Measurements from ENCODE around the gene KCTD17. TPM values are rescaled to one million over a fixed set of nuclear protein-coding genes. Genes with fewer than 3 reads are reported as not detected.

KCTD17 gene
- polyA plus RNA-seq, 2 of the 4 experiments (the other 2 are of a cell fraction), result 18.7 to 37.1 TPM

DNA sequence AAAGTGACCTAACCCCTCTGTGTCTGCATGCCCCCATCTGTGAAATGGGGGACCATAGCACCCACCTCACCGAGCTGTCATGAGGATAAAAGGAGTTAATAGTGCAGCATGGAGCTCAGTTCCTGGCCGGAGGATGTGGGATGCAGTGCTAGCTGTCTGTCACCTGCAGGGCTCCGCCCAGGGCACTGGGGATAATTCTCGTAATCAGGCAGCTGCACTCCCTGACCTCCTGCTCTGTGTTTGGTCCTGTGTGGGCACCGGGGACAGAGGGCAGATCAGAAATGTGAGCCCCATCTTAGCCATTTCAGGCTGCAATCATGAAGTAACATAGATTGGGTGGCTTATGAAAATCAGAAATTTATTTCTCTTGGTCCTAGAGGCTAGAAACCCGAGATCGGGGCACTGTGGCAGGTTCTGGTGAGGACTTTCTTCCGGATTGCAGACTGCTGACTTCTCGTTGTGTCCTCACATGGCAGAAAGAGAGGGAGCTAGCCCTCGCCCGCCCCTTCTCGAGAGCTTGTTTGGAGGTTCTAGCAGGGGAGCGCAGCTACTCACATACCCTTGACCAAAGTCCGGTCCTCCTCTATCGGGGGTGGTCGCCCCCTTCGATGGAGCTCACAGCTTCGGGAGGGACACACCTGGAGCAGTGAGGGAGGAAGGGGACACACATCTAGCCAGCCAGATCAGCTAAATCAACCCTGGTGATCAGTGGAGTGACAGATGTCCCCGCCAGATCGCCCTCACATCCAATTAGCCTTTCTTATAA lies 3.2 kb downstream of the KCTD17 start:
- H3K4me1 ChIP-seq, result peaks cover 14% of the 10 kb centered on the region; the same call in 2 of the 3 replicates
- DNase-seq (ENCODE audit: low read depth in 1 of 2, low spot score in 1 of 2) (no peak), FAIRE-seq (no peak), ATAC-seq (no peak)
- no peak overlapping the region for H3K27ac ChIP-seq
- H3K9me3 ChIP-seq, result no peaks in the 10 kb centered on the region
- TF ChIP-seq CBX8 (IDR thresholded peaks at IDR 0.05) (no peak), CHD4 (IDR thresholded peaks at IDR 0.05; ENCODE audit: borderline replicate concordance) (no peak), HEYL (CRISPR knock-in tag; IDR thresholded peaks at IDR 0.05) (no peak), BHLHE40 (IDR thresholded peaks at IDR 0.05; ENCODE audit: low read depth, low read length) (no peak), TP53 (CRISPR knock-in tag; IDR thresholded peaks at IDR 0.05) (no peak), FOSB (CRISPR knock-in tag; IDR thresholded peaks at IDR 0.05) (no peak), POLR2AphosphoS2 (conservative IDR thresholded peaks at IDR 0.05; ENCODE audit: low read length) (no peak), EHF (CRISPR knock-in tag; IDR thresholded peaks at IDR 0.05) (no peak), MAFK (IDR thresholded peaks at IDR 0.05; ENCODE audit: partially characterized antibody) (no peak), ZFP36 (IDR thresholded peaks at IDR 0.05; ENCODE audit: borderline replicate concordance, partially characterized antibody) (no peak), NR3C1 (IDR thresholded peaks at IDR 0.05) (no peak), RAD21 (conservative IDR thresholded peaks at IDR 0.05 in 1 of 2, IDR thresholded peaks at IDR 0.05 in 1 of 2) (no peak), HOXB13 (CRISPR knock-in tag; IDR thresholded peaks at IDR 0.05; ENCODE audit: low read depth) (no peak), RARB (CRISPR knock-in tag; IDR thresholded peaks at IDR 0.05) (no peak)
- TF ChIP-seq, protein P1, sequence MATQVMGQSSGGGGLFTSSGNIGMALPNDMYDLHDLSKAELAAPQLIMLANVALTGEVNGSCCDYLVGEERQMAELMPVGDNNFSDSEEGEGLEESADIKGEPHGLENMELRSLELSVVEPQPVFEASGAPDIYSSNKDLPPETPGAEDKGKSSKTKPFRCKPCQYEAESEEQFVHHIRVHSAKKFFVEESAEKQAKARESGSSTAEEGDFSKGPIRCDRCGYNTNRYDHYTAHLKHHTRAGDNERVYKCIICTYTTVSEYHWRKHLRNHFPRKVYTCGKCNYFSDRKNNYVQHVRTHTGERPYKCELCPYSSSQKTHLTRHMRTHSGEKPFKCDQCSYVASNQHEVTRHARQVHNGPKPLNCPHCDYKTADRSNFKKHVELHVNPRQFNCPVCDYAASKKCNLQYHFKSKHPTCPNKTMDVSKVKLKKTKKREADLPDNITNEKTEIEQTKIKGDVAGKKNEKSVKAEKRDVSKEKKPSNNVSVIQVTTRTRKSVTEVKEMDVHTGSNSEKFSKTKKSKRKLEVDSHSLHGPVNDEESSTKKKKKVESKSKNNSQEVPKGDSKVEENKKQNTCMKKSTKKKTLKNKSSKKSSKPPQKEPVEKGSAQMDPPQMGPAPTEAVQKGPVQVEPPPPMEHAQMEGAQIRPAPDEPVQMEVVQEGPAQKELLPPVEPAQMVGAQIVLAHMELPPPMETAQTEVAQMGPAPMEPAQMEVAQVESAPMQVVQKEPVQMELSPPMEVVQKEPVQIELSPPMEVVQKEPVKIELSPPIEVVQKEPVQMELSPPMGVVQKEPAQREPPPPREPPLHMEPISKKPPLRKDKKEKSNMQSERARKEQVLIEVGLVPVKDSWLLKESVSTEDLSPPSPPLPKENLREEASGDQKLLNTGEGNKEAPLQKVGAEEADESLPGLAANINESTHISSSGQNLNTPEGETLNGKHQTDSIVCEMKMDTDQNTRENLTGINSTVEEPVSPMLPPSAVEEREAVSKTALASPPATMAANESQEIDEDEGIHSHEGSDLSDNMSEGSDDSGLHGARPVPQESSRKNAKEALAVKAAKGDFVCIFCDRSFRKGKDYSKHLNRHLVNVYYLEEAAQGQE (IDR thresholded peaks at IDR 0.05), result no peak
- ChIA-PET POLR2A (no interaction called here), CTCF (interaction anchor here (0.9 to 2.2 kb wide), 3 partner anchors 10 to 144 kb away, joined by 3 to 6 read pairs (median 5); no protein-coding TSS in a partner anchor)
- WGBS (ENCODE audit: missing lambda C conversion rate), result 96% methylated on average over 16 of the region's 20 CpGs
- no peak overlapping the region for H3K4me2 ChIP-seq
- no peak overlapping the region for H3K4me3 ChIP-seq

DNA sequence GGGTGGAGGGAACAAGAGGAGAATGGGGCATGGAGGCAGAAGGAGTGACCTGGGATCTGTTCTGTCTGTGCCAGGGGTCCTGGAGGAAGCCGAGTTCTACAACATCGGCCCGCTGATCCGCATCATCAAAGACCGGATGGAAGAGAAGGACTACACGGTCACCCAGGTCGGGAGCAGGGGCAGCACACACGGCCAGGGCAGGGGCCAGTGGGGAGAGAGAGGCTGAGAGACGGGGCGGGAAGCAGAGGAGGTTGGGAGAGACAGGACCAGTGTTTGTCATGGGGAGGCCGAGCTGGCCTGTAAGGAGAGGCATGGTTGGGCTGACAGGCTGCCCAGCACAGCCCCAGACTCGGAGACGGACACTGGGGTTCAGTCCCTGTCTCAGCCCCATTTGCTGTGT lies 4.7 kb downstream of the KCTD17 start:
- Histone ChIP-seq H3K4me1 (peaks cover 7% of the 10 kb centered on the region; the same call in 2 of the 3 replicates), H3K27ac (no peak overlapping the region), H3K9me3 (no peaks in the 10 kb centered on the region), H3K4me2 (no peak overlapping the region), H3K4me3 (no peak overlapping the region)
- ChIA-PET CTCF (interaction anchor here (0.6 to 2.2 kb wide), 5 partner anchors 9 to 79 kb away, joined by 3 to 6 read pairs (median 3); no protein-coding TSS in a partner anchor), POLR2A (no interaction called here)
- no peak for FAIRE-seq
- no peak for DNase-seq (ENCODE audit: low read depth in 1 of 2, low spot score in 1 of 2)
- 95% methylated on average over 13 of the region's 13 CpGs for WGBS (ENCODE audit: missing lambda C conversion rate)
- no peak for ATAC-seq
- TF ChIP-seq, protein P2, sequence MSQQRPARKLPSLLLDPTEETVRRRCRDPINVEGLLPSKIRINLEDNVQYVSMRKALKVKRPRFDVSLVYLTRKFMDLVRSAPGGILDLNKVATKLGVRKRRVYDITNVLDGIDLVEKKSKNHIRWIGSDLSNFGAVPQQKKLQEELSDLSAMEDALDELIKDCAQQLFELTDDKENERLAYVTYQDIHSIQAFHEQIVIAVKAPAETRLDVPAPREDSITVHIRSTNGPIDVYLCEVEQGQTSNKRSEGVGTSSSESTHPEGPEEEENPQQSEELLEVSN (IDR thresholded peaks at IDR 0.05; ENCODE audit: borderline replicate concordance, low read depth), result no peak
- TF ChIP-seq, protein P3, sequence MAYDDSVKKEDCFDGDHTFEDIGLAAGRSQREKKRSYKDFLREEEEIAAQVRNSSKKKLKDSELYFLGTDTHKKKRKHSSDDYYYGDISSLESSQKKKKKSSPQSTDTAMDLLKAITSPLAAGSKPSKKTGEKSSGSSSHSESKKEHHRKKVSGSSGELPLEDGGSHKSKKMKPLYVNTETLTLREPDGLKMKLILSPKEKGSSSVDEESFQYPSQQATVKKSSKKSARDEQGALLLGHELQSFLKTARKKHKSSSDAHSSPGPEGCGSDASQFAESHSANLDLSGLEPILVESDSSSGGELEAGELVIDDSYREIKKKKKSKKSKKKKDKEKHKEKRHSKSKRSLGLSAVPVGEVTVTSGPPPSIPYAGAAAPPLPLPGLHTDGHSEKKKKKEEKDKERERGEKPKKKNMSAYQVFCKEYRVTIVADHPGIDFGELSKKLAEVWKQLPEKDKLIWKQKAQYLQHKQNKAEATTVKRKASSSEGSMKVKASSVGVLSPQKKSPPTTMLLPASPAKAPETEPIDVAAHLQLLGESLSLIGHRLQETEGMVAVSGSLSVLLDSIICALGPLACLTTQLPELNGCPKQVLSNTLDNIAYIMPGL (CRISPR knock-in tag; IDR thresholded peaks at IDR 0.05; ENCODE audit: borderline replicate concordance), result no peak
- TF ChIP-seq MYC (IDR thresholded peaks at IDR 0.05; ENCODE audit: borderline replicate concordance, low read length) (no peak), EP300 (IDR thresholded peaks at IDR 0.05) (no peak), PHF8 (IDR thresholded peaks at IDR 0.05; ENCODE audit: borderline replicate concordance, low read depth) (no peak), POLR2A (IDR thresholded peaks at IDR 0.05; ENCODE audit: low read length) (no peak)

Measured in A549 (cell line).